ENCODE data around the gene NRIP1.

- TF ChIP-seq, protein P1, sequence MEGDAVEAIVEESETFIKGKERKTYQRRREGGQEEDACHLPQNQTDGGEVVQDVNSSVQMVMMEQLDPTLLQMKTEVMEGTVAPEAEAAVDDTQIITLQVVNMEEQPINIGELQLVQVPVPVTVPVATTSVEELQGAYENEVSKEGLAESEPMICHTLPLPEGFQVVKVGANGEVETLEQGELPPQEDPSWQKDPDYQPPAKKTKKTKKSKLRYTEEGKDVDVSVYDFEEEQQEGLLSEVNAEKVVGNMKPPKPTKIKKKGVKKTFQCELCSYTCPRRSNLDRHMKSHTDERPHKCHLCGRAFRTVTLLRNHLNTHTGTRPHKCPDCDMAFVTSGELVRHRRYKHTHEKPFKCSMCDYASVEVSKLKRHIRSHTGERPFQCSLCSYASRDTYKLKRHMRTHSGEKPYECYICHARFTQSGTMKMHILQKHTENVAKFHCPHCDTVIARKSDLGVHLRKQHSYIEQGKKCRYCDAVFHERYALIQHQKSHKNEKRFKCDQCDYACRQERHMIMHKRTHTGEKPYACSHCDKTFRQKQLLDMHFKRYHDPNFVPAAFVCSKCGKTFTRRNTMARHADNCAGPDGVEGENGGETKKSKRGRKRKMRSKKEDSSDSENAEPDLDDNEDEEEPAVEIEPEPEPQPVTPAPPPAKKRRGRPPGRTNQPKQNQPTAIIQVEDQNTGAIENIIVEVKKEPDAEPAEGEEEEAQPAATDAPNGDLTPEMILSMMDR (IDR thresholded peaks at IDR 0.05; ENCODE audit: low read length) = no peak
- TF ChIP-seq EZH2 (optimal IDR thresholded peaks at IDR 0.05; ENCODE audit: low read depth, low read length) (no peak), EZH2phosphoT487 (IDR thresholded peaks at IDR 0.05; ENCODE audit: low read length) (no peak)
Measured at GRCh38 chr21:14982336-14982735, 82.5 kb downstream of the NRIP1 start.
